GM23248 (cell line): ENCODE data around the gene LPCAT4. TPM values are rescaled to one million over a fixed set of nuclear protein-coding genes. Genes with fewer than 3 reads are reported as not detected.
"Not testable (repeated sequence)": the region's sequence is repeated elsewhere in the genome, so short reads cannot be mapped to it uniquely, and the experiment has no call there.

Experiments
- DNase-seq: peaks from one replicate; pipeline ENCODE4 v3.0.0-alpha.2; 2015
- H2AFZ ChIP-seq: fragments of 200-600 bp; sonication (generic); 2 replicates; pipeline ENCODE4 v1.6.1; 2016; ENCODE audit warnings: antibody characterized with exemption
- H3F3A ChIP-seq: fragments of 200-600 bp; sonication (generic); 2 replicates; pipeline ENCODE4 v1.6.1; 2016; ENCODE audit warnings: mild to moderate bottlenecking, antibody characterized with exemption, mixed run types; ENCODE audit not compliant: insufficient read depth
- H3K27ac ChIP-seq: fragments of 200-600 bp; sonication (generic); 2 replicates; pipeline ENCODE4 v1.5.1; 2016; ENCODE audit warnings: mild to moderate bottlenecking
- H3K27me3 ChIP-seq: fragments of 200-600 bp; sonication (generic); replicated peaks from 2 replicates; pipeline ENCODE4 v1.6.1; 2016; ENCODE audit warnings: mild to moderate bottlenecking; ENCODE audit not compliant: insufficient read depth
- H3K36me3 ChIP-seq: fragments of 200-600 bp; sonication (generic); 2 replicates; pipeline ENCODE4 v1.6.1; 2016; ENCODE audit warnings: low read depth, mild to moderate bottlenecking
- H3K4me1 ChIP-seq: fragments of 200-600 bp; sonication (generic); 2 replicates; pipeline ENCODE4 v1.6.1; 2016; ENCODE audit warnings: mild to moderate bottlenecking; ENCODE audit not compliant: insufficient read depth
- H3K4me2 ChIP-seq: fragments of 200-600 bp; sonication (generic); one replicate; pipeline ENCODE4 v1.6.1; 2016; ENCODE audit warnings: mild to moderate bottlenecking; ENCODE audit not compliant: unreplicated experiment
- H3K4me3 ChIP-seq: fragments of 200-600 bp; sonication (generic); 2 replicates; pipeline ENCODE4 v1.5.1; 2016; ENCODE audit warnings: mild to moderate bottlenecking
- H3K79me2 ChIP-seq: fragments of 200-600 bp; sonication (generic); 2 replicates; pipeline ENCODE4 v1.6.1; 2016; ENCODE audit warnings: mild to moderate bottlenecking; ENCODE audit not compliant: insufficient read depth
- H3K9ac ChIP-seq: fragments of 200-600 bp; sonication (generic); 2 replicates; pipeline ENCODE4 v1.6.1; 2016; ENCODE audit warnings: mild to moderate bottlenecking
- H3K9me2 ChIP-seq: fragments of 200-600 bp; sonication (generic); 2 replicates; pipeline ENCODE4 v1.6.1; 2016; ENCODE audit warnings: mixed run types, mild to moderate bottlenecking, moderate library complexity; ENCODE audit not compliant: insufficient read depth
- H3K9me3 ChIP-seq: fragments of 200-600 bp; sonication (generic); one replicate; pipeline ENCODE4 v1.6.1; 2017; ENCODE audit warnings: low read depth
- H4K20me1 ChIP-seq: fragments of 200-600 bp; sonication (generic); 2 replicates; pipeline ENCODE4 v1.6.0; 2016; ENCODE audit not compliant: insufficient read depth
- EZH2 ChIP-seq: fragments of 200-600 bp; sonication (generic); IDR thresholded peaks from 2 replicates; pipeline ENCODE4 v1.6.1; 2018; ENCODE audit warnings: antibody characterized with exemption, mild to moderate bottlenecking; ENCODE audit not compliant: insufficient read depth, poor library complexity, severe bottlenecking
- EZH2phosphoT487 ChIP-seq: fragments of 200-600 bp; sonication (generic); IDR thresholded peaks from 2 replicates; pipeline ENCODE4 v1.6.1; 2018; ENCODE audit warnings: antibody characterized with exemption, moderate library complexity, mild to moderate bottlenecking, low read depth; ENCODE audit not compliant: insufficient read depth
- WGBS, 2 experiments: methylation state at CpG; one replicate each; pipeline ENCODE4 v1.1.6; 2015 to 2017; ENCODE audit warnings: low lambda C conversion rate in 2 of 2, low coverage in 1 of 2; ENCODE audit errors: missing lambda C conversion rate in 2 of 2; 5-methylcytosine and 5-hydroxymethylcytosine counted together
- in situ Hi-C: fragments of 300-500 bp; cut with MboI; formaldehyde crosslinking; loops from 2 replicates; pipeline ENCODE4 v1.15.0; 2020
- polyA plus RNA-seq: library from polyadenylated mRNA; unstranded; fragments of >200 nt; fragmentation: Nextera tagmentation; extraction: Ambion mirVana; gene quantifications from 2 replicates; pipeline ENCODE4 v1.2.1, GENCODE V29; 2016
- total RNA-seq: library from RNA; depleted of rRNA; stranded (reverse); fragments of >200 nt; shearing (Covaris generic); gene quantifications from 2 replicates; pipeline ENCODE4 v1.2.3, GENCODE V29; 2014

LPCAT4 gene
- total and polyA plus RNA-seq, 2 experiments from 2014 or later: 17.5 to 24.7 TPM

DNA sequence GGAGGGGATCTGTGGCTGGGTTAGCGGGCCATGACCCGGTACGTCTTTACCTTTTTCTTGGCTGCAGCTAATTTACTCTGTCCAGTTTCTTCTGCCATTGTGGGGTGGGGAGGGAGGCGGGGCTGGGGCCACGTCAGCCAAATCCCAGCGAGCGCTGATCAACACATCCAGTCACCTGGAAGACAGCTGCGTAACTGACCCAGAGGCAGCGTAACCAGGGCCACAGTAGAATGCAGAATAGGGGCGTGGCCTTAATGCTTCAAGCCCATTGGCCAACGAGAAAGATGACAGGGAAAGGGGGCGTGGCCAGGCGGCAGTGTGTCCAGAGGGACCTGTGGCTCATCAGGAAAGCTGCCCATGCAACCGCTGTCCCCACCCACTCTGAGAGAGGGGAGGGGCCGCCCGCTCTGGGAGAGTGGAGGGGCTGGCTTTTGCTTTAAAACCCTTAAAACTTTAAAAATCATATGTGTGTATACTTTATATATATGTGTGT is 22.6 kb upstream of the LPCAT4 start:
- H3K9me2 ChIP-seq, H2AFZ ChIP-seq, H3K9ac ChIP-seq, H4K20me1 ChIP-seq, H3K4me2 ChIP-seq, H3F3A ChIP-seq, DNase-seq, H3K4me3 ChIP-seq, H3K9me3 ChIP-seq, H3K79me2 ChIP-seq, in situ Hi-C loops, H3K27ac ChIP-seq, H3K27me3 ChIP-seq, H3K36me3 ChIP-seq, H3K4me1 ChIP-seq: not testable (repeated sequence)
- no CpG with 5 or more reads among the region's 16 CpGs for WGBS, 2 experiments

DNA sequence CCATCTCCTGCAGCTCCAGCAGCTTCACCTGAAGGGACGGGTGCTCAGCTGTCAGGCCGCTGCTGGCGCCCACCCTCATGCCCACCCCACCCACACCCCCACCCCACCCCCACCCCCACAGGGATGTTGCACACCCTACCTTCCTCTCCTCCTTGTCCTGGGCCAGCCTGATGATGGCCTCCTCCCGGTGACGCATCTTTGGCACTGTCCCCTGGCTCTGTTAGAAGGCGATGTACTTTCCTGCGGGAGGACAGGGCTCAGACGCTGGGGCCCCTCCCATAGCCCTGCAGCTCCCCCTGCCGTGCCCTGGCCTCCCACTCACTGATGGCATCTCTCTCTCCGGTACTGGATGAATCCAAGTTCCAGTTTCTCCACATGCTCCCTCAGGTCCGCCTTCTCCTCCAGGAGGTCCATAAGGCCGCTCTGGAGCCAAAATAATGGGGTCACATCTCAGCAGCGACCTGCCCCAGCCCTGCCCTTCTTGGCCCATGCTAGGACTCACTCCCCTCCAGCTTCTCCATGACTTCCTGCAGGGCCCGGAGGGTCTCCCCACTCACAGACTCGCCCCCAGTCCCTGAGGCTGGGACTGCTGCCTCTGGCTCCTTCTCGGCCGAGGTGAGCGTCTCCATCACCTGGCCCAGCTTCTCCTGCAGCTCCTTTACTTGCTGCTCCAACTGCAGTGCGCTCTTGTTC is 15.0 kb upstream of the LPCAT4 start:
- H2AFZ ChIP-seq, H3K9me3 ChIP-seq, H3K4me1 ChIP-seq, H3K9ac ChIP-seq, H3K36me3 ChIP-seq, H3K9me2 ChIP-seq, H3K27ac ChIP-seq, H4K20me1 ChIP-seq, H3K27me3 ChIP-seq, H3K79me2 ChIP-seq, H3K4me2 ChIP-seq, in situ Hi-C loops, DNase-seq, H3F3A ChIP-seq, H3K4me3 ChIP-seq: not testable (repeated sequence)
- WGBS, 2 experiments: no CpG with 5 or more reads among the region's 19 CpGs

DNA sequence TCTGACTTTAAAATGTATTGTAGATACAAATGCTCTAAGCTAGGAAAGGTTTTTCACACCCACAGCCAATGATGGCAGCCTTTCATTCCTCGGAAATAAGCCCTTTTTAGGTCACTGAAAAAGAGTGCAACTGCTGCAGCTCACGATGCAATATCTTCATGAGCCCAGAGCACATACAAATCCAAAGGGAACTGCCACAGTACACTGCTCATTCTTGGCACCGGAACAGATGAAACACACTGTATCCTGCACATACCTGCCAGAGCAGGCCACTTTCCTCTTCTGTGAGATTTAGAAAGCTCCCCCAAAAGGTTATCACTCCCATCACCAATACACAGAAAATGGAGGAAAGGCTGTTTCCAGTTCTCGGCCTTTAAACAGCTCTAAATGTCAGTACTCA is 13.5 kb upstream of the LPCAT4 start:
- H3K27me3 ChIP-seq, H3K79me2 ChIP-seq, H2AFZ ChIP-seq, DNase-seq, H4K20me1 ChIP-seq, H3K4me2 ChIP-seq, H3F3A ChIP-seq, H3K4me1 ChIP-seq, H3K9me3 ChIP-seq, H3K9me2 ChIP-seq, H3K27ac ChIP-seq, H3K9ac ChIP-seq, in situ Hi-C loops, H3K4me3 ChIP-seq, H3K36me3 ChIP-seq: not testable (repeated sequence)
- WGBS, 2 experiments: 94 to 99% methylated on average over 4 of the region's 4 CpGs

DNA sequence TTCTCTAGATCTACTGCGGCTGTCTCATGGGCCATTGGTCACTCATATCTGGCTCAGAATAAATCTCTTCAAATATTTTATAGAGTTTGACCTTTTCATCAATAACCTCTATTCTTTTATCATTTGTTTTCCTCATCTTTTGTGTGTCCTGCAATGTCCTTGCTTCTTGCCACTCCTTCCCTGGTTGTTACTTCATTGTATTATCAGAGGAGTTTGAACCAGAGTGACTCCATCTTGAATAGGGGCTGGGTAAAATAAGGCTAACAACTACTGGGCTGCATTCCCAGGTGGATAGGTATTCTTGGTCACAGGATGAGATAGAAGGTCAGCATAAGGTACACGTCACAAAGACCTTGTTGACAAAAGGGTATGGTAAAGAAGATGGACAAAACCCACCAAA is 9.9 kb upstream of the LPCAT4 start:
- H3K36me3 ChIP-seq: no peaks in the 10 kb centered on the region
- H3K9me2 ChIP-seq: no peaks in the 10 kb centered on the region
- H3K4me2 ChIP-seq: no peak overlapping the region
- H3K79me2 ChIP-seq: no peaks in the 10 kb centered on the region
- no peak overlapping the region for H3K27ac ChIP-seq
- no peaks in the 10 kb centered on the region for H3F3A ChIP-seq
- H2AFZ ChIP-seq: no peak overlapping the region
- DNase-seq: no peak
- in situ Hi-C loops: loop anchor here (10.0 kb wide), 1 partner anchor 68 kb away; no protein-coding TSS in a partner anchor
- no peaks in the 10 kb centered on the region for H3K27me3 ChIP-seq
- H3K4me1 ChIP-seq: no peaks in the 10 kb centered on the region
- no peaks in the 10 kb centered on the region for H4K20me1 ChIP-seq
- 93 to 98% methylated on average over 2 of the region's 2 CpGs for WGBS, 2 experiments
- H3K4me3 ChIP-seq: no peak overlapping the region
- TF ChIP-seq EZH2 (no peak), EZH2phosphoT487 (no peak)
- no peaks in the 10 kb centered on the region for H3K9me3 ChIP-seq
- H3K9ac ChIP-seq: no peak overlapping the region

DNA sequence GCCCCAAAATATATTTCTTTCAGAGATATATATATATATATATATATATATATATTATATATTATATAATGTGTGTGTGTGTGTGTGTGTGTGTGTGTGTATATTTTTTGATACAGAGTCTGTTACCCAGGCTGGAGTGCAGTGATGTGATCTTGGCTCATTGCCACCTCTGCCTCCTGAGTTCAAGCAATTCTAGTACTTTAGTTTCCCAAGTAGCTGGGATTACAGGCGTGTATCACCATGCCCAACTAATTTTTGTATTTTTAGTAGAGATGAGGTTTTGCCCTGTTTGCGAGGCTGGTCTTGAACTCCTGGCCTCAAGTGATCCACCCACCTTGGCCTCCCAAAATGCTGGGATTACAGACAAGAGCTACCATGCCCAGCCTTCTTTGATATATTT is 8.5 kb upstream of the LPCAT4 start:
- not testable (repeated sequence) for H3K4me1 ChIP-seq, H3K9me3 ChIP-seq, H4K20me1 ChIP-seq, H3K9ac ChIP-seq, H3F3A ChIP-seq, DNase-seq, H2AFZ ChIP-seq, H3K79me2 ChIP-seq, H3K4me3 ChIP-seq, H3K27me3 ChIP-seq, H3K4me2 ChIP-seq, H3K9me2 ChIP-seq, H3K36me3 ChIP-seq, H3K27ac ChIP-seq
- in situ Hi-C loops: loop anchor here (10.0 kb wide), 1 partner anchor 69 kb away; no protein-coding TSS in a partner anchor
- 80 to 86% methylated on average over 2 of the region's 2 CpGs for WGBS, 2 experiments
